Esophagus muscularis mucosa (tissue), 4 donors: ENCODE measurements around the gene BBX. TPM values are rescaled to one million over a fixed set of nuclear protein-coding genes. Genes with fewer than 3 reads are reported as not detected.
A peak's percentile ranks its signal among the peaks of the same experiment; 100 is the strongest.

Experiments
- DNase-seq: peaks from one replicate; pipeline ENCODE4 v3.0.0-alpha.2; 2017; ENCODE audit errors: extremely low spot score
- H3K27ac ChIP-seq, 4 donors: fragments of 200-600 bp; sonication (generic); replicated peaks in 1 of 4; 1 replicate in 3 of 4; 2 replicates in 1 of 4; pipeline ENCODE4 v1.5.1; 2016 to 2019; ENCODE audit warnings: mild to moderate bottlenecking in 1 of 4
- H3K27me3 ChIP-seq, 4 donors: fragments of 200-600 bp; sonication (generic); one replicate each; pipeline versions ENCODE4 v1.5.1 to v1.6.0; 2016 to 2019
- H3K36me3 ChIP-seq, 4 donors: fragments of 200-600 bp; sonication (generic); one replicate each; pipeline ENCODE4 v1.5.1; 2016 to 2019
- H3K4me1 ChIP-seq, 4 donors: fragments of 200-600 bp; sonication (generic); one replicate each; pipeline ENCODE4 v1.5.1; 2016 to 2019
- H3K4me3 ChIP-seq, 4 donors: fragments of 200-600 bp; sonication (generic); 1 replicate in 2 of 4; 2 replicates in 2 of 4; pipeline ENCODE4 v1.5.1; 2016 to 2019; ENCODE audit warnings: mild to moderate bottlenecking in 4 of 4, moderate library complexity in 1 of 4
- H3K9me3 ChIP-seq, 4 donors: fragments of 200-600 bp; sonication (generic); 1 replicate in 3 of 4; 2 replicates in 1 of 4; pipeline ENCODE4 v1.5.1; 2016 to 2019
- EP300 ChIP-seq: sonication (generic); formaldehyde crosslinking; IDR thresholded peaks from one replicate; pipeline ENCODE4 v1.6.1; 2017; ENCODE audit warnings: antibody characterized with exemption
- POLR2A ChIP-seq: fragments of 450-650 bp; IDR thresholded peaks from one replicate; pipeline ENCODE4 v1.6.1; 2017; ENCODE audit warnings: antibody characterized with exemption, moderate library complexity, mild to moderate bottlenecking, low read depth
- POLR2AphosphoS5 ChIP-seq, 2 donors: sonication (generic); formaldehyde crosslinking; IDR thresholded peaks; one replicate each; pipeline ENCODE4 v1.6.1; 2017; ENCODE audit warnings: antibody characterized with exemption in 2 of 2
- WGBS: methylation state at CpG from one replicate; pipeline ENCODE4 v1.1.5; 2018; 5-methylcytosine and 5-hydroxymethylcytosine counted together
- intact Hi-C: fragments of 100-400 bp; cut with DNase I; formaldehyde crosslinking; loops from one replicate; pipeline ENCODE4 v1.15.1; 2023
- total RNA-seq, 4 donors: library from RNA; depleted of rRNA; stranded (reverse); fragments of >200 nt; gene quantifications; one replicate each; pipeline versions ENCODE4 v1.1.0 to v1.2.1, GENCODE V29; 2016
- TF ChIP-seq, protein P1 (sequence below), 3 experiments: fragments of 200-600 bp in 2 of 3; fragments of 450-650 bp in 1 of 3; sonication (generic) in 2 of 3; IDR thresholded peaks; one replicate each; pipeline ENCODE4 v1.5.1; 2017 to 2019; ENCODE audit warnings: antibody characterized with exemption in 3 of 3, mild to moderate bottlenecking in 2 of 3, moderate library complexity in 1 of 3

BBX gene
- total RNA-seq, 4 donors from 2014 or later, result 49.2 to 78.9 (median 77.9) TPM

- intact Hi-C loops, result loop anchor here (10.0 kb wide), 1 partner anchor 501 kb away; no protein-coding TSS in a partner anchor
These were observed 222.6 kb downstream of the BBX start for GRCh38 chr3:107745354-107745753.

DNA sequence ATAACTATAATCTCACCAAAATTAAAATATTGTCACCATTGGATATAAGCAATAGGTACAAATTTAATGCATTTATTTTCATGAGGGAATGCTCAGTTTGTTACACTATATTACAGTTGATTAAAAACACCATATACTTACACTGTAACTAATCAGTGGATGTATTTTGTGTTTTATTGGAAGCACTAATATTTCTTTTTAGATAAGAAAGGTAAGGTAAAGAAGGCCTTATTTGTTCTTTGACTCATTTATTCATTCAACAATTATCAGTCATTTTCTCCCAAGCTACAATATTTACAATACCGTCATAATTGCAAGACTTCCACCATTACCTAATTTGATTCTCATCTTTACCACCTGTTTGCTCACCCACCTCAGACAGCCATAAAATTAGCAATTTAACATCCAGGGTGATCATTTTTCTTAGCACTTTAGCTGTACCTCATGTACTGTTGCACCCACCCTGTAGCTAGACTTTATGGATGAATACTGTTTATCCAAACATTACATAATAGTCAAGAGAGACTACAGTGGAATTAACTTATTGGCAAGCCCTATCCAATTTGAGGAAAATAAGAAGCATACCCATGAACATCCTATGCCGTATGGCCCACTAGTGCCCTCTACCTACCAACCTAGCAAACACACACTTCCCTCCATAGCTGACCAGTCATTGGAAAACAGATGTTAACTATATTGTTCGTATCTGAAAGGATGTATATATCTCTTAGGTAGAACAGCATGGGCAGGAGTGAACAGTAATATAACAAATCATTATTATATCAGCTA is 229.6 kb downstream of the BBX start:
- no peak overlapping the region for H3K4me3 ChIP-seq
- H3K27ac ChIP-seq, result no peak overlapping the region
- WGBS, result 83% methylated on average over 3 of the region's 3 CpGs
- no peak for DNase-seq
- H3K27me3 ChIP-seq, result no peaks in the 10 kb centered on the region
- H3K36me3 ChIP-seq, result peaks cover 0 to 11% (median 6%) of the 10 kb centered on the region in 4 donors
- intact Hi-C loops, result no loop called here
- no peak for TF ChIP-seq EP300
- TF ChIP-seq, protein P1, sequence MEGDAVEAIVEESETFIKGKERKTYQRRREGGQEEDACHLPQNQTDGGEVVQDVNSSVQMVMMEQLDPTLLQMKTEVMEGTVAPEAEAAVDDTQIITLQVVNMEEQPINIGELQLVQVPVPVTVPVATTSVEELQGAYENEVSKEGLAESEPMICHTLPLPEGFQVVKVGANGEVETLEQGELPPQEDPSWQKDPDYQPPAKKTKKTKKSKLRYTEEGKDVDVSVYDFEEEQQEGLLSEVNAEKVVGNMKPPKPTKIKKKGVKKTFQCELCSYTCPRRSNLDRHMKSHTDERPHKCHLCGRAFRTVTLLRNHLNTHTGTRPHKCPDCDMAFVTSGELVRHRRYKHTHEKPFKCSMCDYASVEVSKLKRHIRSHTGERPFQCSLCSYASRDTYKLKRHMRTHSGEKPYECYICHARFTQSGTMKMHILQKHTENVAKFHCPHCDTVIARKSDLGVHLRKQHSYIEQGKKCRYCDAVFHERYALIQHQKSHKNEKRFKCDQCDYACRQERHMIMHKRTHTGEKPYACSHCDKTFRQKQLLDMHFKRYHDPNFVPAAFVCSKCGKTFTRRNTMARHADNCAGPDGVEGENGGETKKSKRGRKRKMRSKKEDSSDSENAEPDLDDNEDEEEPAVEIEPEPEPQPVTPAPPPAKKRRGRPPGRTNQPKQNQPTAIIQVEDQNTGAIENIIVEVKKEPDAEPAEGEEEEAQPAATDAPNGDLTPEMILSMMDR (IDR thresholded peaks at IDR 0.05), result peak in 2 of 3 experiments; percentile 8 to 39
- no peaks in the 10 kb centered on the region for H3K9me3 ChIP-seq
- H3K4me1 ChIP-seq, result no peaks in the 10 kb centered on the region

More at GRCh38 chr3:107745354-107745753, 222.6 kb downstream of the BBX start:
- 99% methylated on average over 4 of the region's 4 CpGs for WGBS
- Histone ChIP-seq H3K9me3 (no peaks in the 10 kb centered on the region), H3K27me3 (no peaks in the 10 kb centered on the region), H3K36me3 (peaks cover 0 to 19% (median 5%) of the 10 kb centered on the region in 4 donors), H3K4me1 (no peaks in the 10 kb centered on the region), H3K4me3 (no peak overlapping the region), H3K27ac (no peak overlapping the region)
- TF ChIP-seq, protein P1 (IDR thresholded peaks at IDR 0.05), result no peak
- no peak for TF ChIP-seq POLR2AphosphoS5 (IDR thresholded peaks at IDR 0.05)
- no peak for TF ChIP-seq POLR2A
- no peak for TF ChIP-seq EP300
- no peak for DNase-seq

GRCh38 chr3:107753494-107753893 is 230.7 kb downstream of the BBX start:
- Histone ChIP-seq H3K27ac (no peak overlapping the region), H3K4me1 (peaks cover 0 to under 1% (median 0%) of the 10 kb centered on the region in 4 donors), H3K27me3 (no peaks in the 10 kb centered on the region), H3K4me3 (no peak overlapping the region), H3K36me3 (peaks cover 0 to 16% (median 3%) of the 10 kb centered on the region in 4 donors), H3K9me3 (no peaks in the 10 kb centered on the region)
- WGBS, result 23% methylated on average over 2 of the region's 2 CpGs
- DNase-seq, result no peak
- intact Hi-C loops, result no loop called here
- TF ChIP-seq POLR2AphosphoS5 (IDR thresholded peaks at IDR 0.05) (no peak), POLR2A (no peak)
- TF ChIP-seq, protein P1 (IDR thresholded peaks at IDR 0.05), result peak; percentile 28 to 49 (median 37)

- no peak for TF ChIP-seq POLR2A
- TF ChIP-seq, protein P1 (IDR thresholded peaks at IDR 0.05), result no peak
- no peak for TF ChIP-seq EP300
- no peak for TF ChIP-seq POLR2AphosphoS5 (IDR thresholded peaks at IDR 0.05)
- no peaks in the 10 kb centered on the region for H3K27me3 ChIP-seq
- H3K9me3 ChIP-seq, result no peaks in the 10 kb centered on the region
- no peak for DNase-seq
- H3K4me1 ChIP-seq, result peaks cover 0 to 5% (median 2%) of the 10 kb centered on the region in 4 donors
- H3K36me3 ChIP-seq, result peaks cover 0 to 19% (median 2%) of the 10 kb centered on the region in 4 donors
- H3K4me3 ChIP-seq, result no peak overlapping the region
- intact Hi-C loops, result no loop called here
- 82% methylated on average over 4 of the region's 4 CpGs for WGBS
- no peak overlapping the region for H3K27ac ChIP-seq
These were observed 231.2 kb downstream of the BBX start for GRCh38 chr3:107753976-107754375.
